PC-9 (cell line): ENCODE measurements around the gene FES.

Experiments used
- EZH2 ChIP-seq: fragments of 200-600 bp; sonication (generic); IDR thresholded peaks from 2 replicates; pipeline ENCODE4 v1.8.0; 2017; ENCODE audit warnings: antibody characterized with exemption, low read depth
- TF ChIP-seq, protein P1 (sequence below): fragments of 200-600 bp; sonication (generic); conservative IDR thresholded peaks from 2 replicates; pipeline ENCODE4 v1.6.1; 2017; ENCODE audit warnings: mixed run types, antibody characterized with exemption, mild to moderate bottlenecking, moderate library complexity

DNA sequence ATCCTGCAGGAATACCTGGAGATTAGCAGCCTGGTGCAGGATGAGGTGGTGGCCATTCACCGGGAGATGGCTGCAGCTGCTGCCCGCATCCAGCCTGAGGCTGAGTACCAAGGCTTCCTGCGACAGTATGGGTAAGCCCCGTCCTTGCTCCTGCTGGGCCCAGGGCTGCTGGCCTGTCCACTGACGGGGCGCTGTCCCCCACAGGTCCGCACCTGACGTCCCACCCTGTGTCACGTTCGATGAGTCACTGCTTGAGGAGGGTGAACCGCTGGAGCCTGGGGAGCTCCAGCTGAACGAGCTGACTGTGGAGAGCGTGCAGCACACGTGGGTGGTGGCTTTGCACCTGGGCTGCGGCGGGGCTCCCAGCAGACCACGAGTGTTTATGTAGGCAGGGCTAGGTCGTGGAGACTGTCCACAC, 5.0 kb downstream of the FES start:
- TF ChIP-seq, protein P1, sequence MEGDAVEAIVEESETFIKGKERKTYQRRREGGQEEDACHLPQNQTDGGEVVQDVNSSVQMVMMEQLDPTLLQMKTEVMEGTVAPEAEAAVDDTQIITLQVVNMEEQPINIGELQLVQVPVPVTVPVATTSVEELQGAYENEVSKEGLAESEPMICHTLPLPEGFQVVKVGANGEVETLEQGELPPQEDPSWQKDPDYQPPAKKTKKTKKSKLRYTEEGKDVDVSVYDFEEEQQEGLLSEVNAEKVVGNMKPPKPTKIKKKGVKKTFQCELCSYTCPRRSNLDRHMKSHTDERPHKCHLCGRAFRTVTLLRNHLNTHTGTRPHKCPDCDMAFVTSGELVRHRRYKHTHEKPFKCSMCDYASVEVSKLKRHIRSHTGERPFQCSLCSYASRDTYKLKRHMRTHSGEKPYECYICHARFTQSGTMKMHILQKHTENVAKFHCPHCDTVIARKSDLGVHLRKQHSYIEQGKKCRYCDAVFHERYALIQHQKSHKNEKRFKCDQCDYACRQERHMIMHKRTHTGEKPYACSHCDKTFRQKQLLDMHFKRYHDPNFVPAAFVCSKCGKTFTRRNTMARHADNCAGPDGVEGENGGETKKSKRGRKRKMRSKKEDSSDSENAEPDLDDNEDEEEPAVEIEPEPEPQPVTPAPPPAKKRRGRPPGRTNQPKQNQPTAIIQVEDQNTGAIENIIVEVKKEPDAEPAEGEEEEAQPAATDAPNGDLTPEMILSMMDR = no peak
- TF ChIP-seq EZH2 = no peak
